Measurements from ENCODE around the gene RASSF3. TPM values are rescaled to one million over a fixed set of nuclear protein-coding genes. Genes with fewer than 3 reads are reported as not detected.

RASSF3 gene
- total RNA-seq, 2 donors from 2014 or later = 52.6 to 90.3 TPM

DNA sequence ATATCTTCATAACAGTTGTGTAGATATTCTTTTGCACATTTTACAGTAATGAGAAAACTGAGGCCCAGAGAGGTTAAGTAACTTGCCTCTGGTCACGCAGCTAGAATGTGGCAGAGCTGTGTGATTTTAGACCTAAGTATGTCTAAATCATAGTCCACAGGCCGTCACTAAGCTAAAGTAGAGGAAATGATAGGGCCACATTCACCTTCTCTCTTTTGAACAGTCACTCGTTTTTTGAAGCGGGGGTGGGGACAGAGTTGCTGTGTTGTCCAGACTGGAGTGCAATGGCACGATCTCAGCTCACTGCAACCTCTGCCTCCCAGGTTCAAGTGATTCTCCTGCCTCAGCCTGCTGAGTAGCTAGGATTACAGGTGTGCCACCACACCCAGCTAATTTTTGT is 68.5 kb downstream of the RASSF3 start:
- Histone ChIP-seq H3K4me3 (no peak overlapping the region), H3K36me3 (no peaks in the 10 kb centered on the region), H3K9me3 (no peaks in the 10 kb centered on the region), H3K9ac (ENCODE audit: low read depth in 2 of 2, low read length in 2 of 2) (no peak overlapping the region), H3K27me3 (no peaks in the 10 kb centered on the region), H3K4me1 (peaks cover 34% of the 10 kb centered on the region), H3K27ac (peak overlapping the region; percentile 88)
- intact Hi-C loops (cut with DNase I) = loop anchor here (5.0 kb wide), 1 partner anchor 52 kb away; no protein-coding TSS in a partner anchor
- TF ChIP-seq, protein P1, sequence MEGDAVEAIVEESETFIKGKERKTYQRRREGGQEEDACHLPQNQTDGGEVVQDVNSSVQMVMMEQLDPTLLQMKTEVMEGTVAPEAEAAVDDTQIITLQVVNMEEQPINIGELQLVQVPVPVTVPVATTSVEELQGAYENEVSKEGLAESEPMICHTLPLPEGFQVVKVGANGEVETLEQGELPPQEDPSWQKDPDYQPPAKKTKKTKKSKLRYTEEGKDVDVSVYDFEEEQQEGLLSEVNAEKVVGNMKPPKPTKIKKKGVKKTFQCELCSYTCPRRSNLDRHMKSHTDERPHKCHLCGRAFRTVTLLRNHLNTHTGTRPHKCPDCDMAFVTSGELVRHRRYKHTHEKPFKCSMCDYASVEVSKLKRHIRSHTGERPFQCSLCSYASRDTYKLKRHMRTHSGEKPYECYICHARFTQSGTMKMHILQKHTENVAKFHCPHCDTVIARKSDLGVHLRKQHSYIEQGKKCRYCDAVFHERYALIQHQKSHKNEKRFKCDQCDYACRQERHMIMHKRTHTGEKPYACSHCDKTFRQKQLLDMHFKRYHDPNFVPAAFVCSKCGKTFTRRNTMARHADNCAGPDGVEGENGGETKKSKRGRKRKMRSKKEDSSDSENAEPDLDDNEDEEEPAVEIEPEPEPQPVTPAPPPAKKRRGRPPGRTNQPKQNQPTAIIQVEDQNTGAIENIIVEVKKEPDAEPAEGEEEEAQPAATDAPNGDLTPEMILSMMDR (IDR thresholded peaks at IDR 0.05) = no peak
- no peak for DNase-seq

DNA sequence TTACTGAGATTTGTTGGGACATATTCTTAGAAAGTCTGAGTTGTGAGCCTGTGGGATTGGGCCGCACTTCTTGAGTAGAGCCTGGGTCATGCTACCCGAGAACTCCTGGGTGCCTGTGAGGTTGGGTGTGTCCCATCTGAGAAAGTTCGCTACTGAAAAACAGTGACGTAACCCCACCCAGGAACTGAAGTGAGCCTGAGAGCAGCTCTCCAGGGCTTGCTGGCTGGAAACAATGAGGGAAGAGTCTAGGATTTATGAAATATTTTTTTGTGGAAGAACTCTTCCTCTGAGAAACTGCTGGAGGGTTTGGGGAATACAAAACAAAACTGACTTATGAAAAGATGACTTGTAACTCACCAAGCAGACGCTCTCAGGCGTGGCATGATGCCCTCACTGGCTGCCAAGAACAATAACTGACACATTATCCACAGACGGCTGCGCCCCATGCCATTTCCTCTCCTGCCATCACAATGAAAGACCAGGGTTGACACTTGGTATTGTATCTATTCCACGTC is 69.2 kb downstream of the RASSF3 start:
- no peak overlapping the region for H3K4me3 ChIP-seq
- TF ChIP-seq, protein P1 (IDR thresholded peaks at IDR 0.05) = no peak
- H3K4me1 ChIP-seq = peaks cover 31% of the 10 kb centered on the region
- DNase-seq = peak; percentile 80
- no peaks in the 10 kb centered on the region for H3K9me3 ChIP-seq
- intact Hi-C loops (cut with DNase I) = loop anchor here (5.0 kb wide), 1 partner anchor 52 kb away; no protein-coding TSS in a partner anchor
- no peaks in the 10 kb centered on the region for H3K27me3 ChIP-seq
- H3K27ac ChIP-seq = peak overlapping the region; percentile 88
- peak overlapping the region; percentile 52 to 68 for H3K9ac ChIP-seq (ENCODE audit: low read depth in 2 of 2, low read length in 2 of 2)
- no peaks in the 10 kb centered on the region for H3K36me3 ChIP-seq

DNA sequence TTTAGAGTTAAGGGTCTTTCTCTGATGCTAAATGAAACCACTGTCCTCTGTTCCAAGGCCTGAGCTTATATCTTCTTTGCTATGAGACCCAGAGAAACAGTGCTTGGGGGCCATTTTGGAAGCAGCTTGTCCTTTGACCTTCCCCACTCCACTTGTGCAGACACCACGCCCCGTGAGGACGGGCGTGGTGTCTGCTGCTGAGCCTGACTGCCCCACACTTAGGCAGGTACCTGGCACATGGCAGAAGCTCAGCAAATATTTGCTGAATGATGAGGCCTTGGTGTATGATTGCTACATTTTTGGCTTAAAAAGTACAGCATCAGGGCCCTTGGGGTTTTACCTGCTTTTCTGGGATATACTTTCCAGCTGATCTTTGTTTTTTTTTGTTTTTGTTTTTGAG is 69.9 kb downstream of the RASSF3 start:
- Histone ChIP-seq H3K4me3 (no peak overlapping the region), H3K9me3 (no peaks in the 10 kb centered on the region), H3K36me3 (no peaks in the 10 kb centered on the region), H3K27ac (peak overlapping the region; percentile 88), H3K9ac (ENCODE audit: low read depth in 2 of 2, low read length in 2 of 2) (peak overlapping the region in 1 of 2 donors; percentile 68), H3K27me3 (no peaks in the 10 kb centered on the region), H3K4me1 (peaks cover 27% of the 10 kb centered on the region)
- intact Hi-C loops (cut with DNase I) = no loop called here
- TF ChIP-seq, protein P1 (IDR thresholded peaks at IDR 0.05) = no peak
- DNase-seq = peak; percentile 65

DNA sequence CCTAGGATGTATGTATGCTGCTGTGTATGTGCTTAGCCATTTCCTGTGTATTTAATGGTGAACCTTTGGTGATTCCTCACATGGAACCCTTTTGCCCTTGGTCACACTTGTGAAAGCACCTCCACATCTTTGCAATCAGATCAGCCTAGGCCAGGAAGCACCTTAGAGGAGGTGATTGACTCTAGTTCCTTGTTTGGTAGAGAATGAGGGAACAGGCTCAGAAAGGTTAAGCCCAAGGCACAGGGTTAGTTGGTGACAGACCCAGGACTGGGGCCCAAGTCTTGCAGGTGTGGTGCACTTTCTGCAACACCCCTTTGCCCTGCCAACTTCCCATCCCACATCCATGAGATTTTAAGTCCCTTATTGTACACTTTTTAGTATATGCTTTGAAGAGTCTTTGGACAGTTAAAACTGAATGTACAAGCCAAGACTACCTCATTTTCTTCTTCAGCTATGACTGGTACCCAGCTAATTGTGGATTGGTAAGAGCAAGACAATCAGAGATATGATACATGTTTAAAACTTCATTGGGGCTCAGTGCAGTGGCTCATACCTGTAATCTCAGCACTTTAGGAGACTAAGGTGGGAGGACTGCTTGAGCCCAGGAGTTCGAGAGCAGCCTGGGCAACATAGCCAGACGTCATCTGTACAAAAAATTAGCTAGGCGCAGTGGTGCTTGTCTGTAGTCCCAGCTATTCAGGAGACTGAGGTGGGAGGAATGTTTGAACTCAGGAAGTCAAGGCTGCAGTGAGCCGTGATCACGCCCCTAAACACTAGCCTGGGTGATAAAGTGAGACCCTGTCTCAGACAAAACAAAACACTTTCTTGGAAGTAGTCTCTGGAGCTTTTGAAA is 71.1 kb downstream of the RASSF3 start:
- DNase-seq = no peak
- TF ChIP-seq, protein P1 (IDR thresholded peaks at IDR 0.05) = no peak
- Histone ChIP-seq H3K36me3 (no peaks in the 10 kb centered on the region), H3K27ac (peak overlapping the region; percentile 24), H3K4me1 (peaks cover 22% of the 10 kb centered on the region), H3K27me3 (no peaks in the 10 kb centered on the region), H3K9ac (ENCODE audit: low read depth in 2 of 2, low read length in 2 of 2) (no peak overlapping the region), H3K9me3 (no peaks in the 10 kb centered on the region), H3K4me3 (no peak overlapping the region)
- intact Hi-C loops (cut with DNase I) = no loop called here

DNA sequence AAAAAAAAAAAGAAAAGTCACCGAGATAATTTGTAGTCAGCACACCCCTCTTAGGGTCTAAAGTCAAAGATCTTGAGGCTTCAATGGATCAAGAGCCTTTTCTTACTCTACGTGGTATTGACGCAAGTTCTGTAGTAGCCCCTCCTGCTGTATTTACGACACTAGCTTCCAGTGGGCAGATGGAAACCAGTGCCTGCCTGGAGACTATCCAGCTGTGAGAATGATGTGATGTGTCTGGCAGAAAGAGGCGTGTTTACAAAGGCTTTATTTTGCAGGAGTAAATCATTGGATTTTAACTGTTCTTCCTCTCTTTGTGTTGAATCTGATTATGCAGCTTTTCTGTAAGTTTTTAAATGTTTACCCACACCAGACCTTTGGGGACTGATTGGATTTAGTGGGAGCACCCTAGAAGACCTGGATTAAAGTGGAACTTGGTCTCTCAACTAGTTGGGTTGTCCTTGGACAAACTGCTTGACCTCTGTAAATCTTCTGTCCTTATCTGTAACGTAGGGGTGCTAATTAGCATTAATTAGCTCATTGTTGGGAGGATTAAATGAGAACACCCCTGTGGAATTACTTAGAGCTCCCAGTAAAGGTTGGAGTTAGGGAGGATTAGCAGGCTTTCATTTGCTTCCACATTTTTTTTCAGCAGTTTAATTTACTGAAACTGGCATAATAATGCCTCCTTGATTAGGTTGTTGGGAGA is 72.4 kb downstream of the RASSF3 start:
- Histone ChIP-seq H3K9ac (ENCODE audit: low read depth in 2 of 2, low read length in 2 of 2) (no peak overlapping the region), H3K9me3 (no peaks in the 10 kb centered on the region), H3K27me3 (no peaks in the 10 kb centered on the region), H3K27ac (no peak overlapping the region), H3K4me3 (no peak overlapping the region), H3K4me1 (peaks cover 16% of the 10 kb centered on the region), H3K36me3 (no peaks in the 10 kb centered on the region)
- DNase-seq = no peak
- intact Hi-C loops (cut with DNase I) = no loop called here
- TF ChIP-seq, protein P1 (IDR thresholded peaks at IDR 0.05) = no peak
